Measurements from ENCODE around the gene SLC2A13. TPM values are rescaled to one million over a fixed set of nuclear protein-coding genes. Genes with fewer than 3 reads are reported as not detected.

SLC2A13 gene
- total RNA-seq, 2 donors from 2014 or later, result 5.9 to 13.7 TPM

DNA sequence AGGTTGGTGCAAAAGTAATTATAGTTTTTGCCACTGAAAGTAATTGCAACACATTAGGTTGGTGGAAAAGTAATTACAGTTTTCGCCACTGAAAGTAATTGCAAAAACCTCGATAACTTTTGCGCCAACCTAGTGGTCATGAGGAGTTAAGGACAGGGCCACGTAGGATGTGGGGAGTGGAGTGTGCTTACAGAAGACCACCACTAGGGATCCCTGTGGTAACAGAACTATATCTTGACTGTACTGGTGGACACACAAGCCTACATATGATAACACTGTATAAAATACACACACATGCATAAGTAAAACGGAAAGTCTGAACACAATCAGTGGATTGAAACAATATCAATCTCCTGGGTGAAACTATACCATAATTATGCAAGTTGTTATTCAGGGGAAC, 298.8 kb downstream of the SLC2A13 start:
- TF ChIP-seq POLR2A (IDR thresholded peaks at IDR 0.05) (no peak), POLR2AphosphoS5 (IDR thresholded peaks at IDR 0.05) (no peak)
- TF ChIP-seq, protein P1, sequence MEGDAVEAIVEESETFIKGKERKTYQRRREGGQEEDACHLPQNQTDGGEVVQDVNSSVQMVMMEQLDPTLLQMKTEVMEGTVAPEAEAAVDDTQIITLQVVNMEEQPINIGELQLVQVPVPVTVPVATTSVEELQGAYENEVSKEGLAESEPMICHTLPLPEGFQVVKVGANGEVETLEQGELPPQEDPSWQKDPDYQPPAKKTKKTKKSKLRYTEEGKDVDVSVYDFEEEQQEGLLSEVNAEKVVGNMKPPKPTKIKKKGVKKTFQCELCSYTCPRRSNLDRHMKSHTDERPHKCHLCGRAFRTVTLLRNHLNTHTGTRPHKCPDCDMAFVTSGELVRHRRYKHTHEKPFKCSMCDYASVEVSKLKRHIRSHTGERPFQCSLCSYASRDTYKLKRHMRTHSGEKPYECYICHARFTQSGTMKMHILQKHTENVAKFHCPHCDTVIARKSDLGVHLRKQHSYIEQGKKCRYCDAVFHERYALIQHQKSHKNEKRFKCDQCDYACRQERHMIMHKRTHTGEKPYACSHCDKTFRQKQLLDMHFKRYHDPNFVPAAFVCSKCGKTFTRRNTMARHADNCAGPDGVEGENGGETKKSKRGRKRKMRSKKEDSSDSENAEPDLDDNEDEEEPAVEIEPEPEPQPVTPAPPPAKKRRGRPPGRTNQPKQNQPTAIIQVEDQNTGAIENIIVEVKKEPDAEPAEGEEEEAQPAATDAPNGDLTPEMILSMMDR (IDR thresholded peaks at IDR 0.05), result no peak
- Histone ChIP-seq H3K27me3 (replicated peaks; ENCODE audit: insufficient read depth) (no peaks in the 10 kb centered on the region), H3K4me3 (no peak overlapping the region), H3K36me3 (no peaks in the 10 kb centered on the region), H3K27ac (no peak overlapping the region), H3K9me3 (no peaks in the 10 kb centered on the region), H3K4me1 (replicated peaks) (no peaks in the 10 kb centered on the region)
- no peak for DNase-seq (ENCODE audit: low spot score)
- intact Hi-C loops (cut with DNase I), result no loop called here
- 90% methylated on average over 5 of the region's 5 CpGs for WGBS

DNA sequence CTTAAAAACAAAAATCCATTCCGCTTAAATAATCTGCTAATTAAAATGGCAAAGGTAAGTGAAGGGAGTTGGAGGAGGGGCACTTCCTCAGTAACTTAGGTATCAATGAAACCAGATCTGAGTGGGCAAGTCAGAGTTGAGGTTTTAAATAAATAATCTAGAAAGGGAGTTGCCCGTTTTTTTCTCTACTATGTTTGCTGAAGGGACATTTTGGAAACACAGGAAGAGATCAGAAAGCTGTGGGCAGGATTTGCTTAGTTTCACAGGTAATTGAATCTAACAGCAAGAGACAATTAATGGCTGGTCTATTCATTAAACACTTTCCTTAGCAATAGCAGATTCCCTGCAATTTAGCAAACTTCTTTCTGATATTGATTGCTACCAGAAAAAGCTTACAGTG, 300.2 kb downstream of the SLC2A13 start:
- no peaks in the 10 kb centered on the region for H3K4me1 ChIP-seq (replicated peaks)
- H3K9me3 ChIP-seq, result no peaks in the 10 kb centered on the region
- DNase-seq (ENCODE audit: low spot score), result no peak
- no peak overlapping the region for H3K4me3 ChIP-seq
- TF ChIP-seq, protein P1 (IDR thresholded peaks at IDR 0.05), result no peak
- no peak for TF ChIP-seq POLR2AphosphoS5 (IDR thresholded peaks at IDR 0.05)
- no peak for TF ChIP-seq POLR2A (IDR thresholded peaks at IDR 0.05)
- intact Hi-C loops (cut with DNase I), result no loop called here
- H3K36me3 ChIP-seq, result no peaks in the 10 kb centered on the region
- 48% methylated on average over 2 of the region's 2 CpGs for WGBS
- no peaks in the 10 kb centered on the region for H3K27me3 ChIP-seq (replicated peaks; ENCODE audit: insufficient read depth)
- H3K27ac ChIP-seq, result no peak overlapping the region

DNA sequence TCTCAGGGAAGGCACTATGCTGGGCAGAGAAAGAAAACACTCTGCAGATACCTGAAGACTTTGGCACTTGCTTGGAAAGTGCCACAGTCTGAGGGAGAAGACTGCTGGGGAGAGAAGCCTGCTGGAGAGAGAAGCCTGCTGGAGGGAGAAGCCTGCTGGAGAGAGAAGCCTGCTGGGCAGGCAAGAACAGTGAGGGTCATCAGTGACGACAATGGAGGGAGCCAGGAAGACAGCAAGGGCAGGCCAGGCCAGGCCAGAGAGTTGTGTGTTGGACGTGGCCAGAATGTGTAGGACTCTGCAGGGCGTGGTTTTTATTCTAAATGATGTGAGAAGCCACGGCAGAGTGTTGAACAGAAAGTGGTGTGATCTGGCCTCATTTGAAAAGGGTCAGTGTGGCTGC, 301.0 kb downstream of the SLC2A13 start:
- Histone ChIP-seq H3K4me3 (no peak overlapping the region), H3K36me3 (no peaks in the 10 kb centered on the region), H3K27ac (no peak overlapping the region), H3K9me3 (no peaks in the 10 kb centered on the region), H3K27me3 (replicated peaks; ENCODE audit: insufficient read depth) (no peaks in the 10 kb centered on the region), H3K4me1 (replicated peaks) (no peaks in the 10 kb centered on the region)
- WGBS, result 73% methylated on average over 4 of the region's 4 CpGs
- intact Hi-C loops (cut with DNase I), result no loop called here
- no peak for TF ChIP-seq POLR2A (IDR thresholded peaks at IDR 0.05)
- DNase-seq (ENCODE audit: low spot score), result no peak

DNA sequence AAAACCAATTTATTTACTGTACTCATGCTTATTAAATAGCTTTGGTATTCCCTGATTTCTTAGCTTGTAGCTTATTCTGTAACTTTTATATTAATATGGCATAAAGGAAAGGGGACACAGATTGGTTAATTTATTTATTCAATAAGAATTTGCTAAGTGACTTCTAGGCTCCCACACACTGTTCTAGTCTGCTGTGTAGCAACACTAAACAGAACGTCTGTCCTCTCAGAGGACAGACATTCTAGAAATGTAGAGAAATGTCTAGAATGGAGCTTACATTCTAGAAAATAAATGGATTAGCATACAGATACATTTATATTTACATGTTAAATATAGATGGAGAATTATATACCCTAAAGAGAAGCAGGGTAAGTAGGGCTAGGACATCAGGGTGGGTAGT, 301.4 kb downstream of the SLC2A13 start:
- DNase-seq (ENCODE audit: low spot score), result no peak
- 80% methylated on average over 1 of the region's 1 CpG for WGBS
- intact Hi-C loops (cut with DNase I), result no loop called here

DNA sequence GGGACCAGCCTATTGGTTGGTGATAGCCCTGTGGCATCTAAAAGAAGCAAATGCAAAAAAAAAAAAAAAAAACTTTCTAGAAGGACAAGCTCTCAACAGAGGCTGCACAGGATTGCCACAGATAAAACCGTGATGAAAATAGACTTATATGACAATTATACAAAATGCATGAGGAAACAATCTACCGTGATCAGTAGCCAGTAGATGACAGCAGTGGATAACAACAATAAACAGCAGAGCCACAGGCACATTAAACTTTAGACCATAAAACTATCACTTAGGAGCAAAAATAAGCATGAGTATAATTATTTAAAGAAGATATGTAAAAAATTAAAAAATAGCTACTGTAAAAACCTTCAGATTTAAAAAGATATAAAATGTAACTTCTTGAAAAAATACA, 302.7 kb downstream of the SLC2A13 start:
- intact Hi-C loops (cut with DNase I), result no loop called here
- Histone ChIP-seq H3K27me3 (replicated peaks; ENCODE audit: insufficient read depth) (no peaks in the 10 kb centered on the region), H3K9me3 (no peaks in the 10 kb centered on the region), H3K4me1 (replicated peaks) (no peaks in the 10 kb centered on the region), H3K4me3 (no peak overlapping the region), H3K36me3 (no peaks in the 10 kb centered on the region), H3K27ac (no peak overlapping the region)
- no peak for DNase-seq (ENCODE audit: low spot score)
- TF ChIP-seq, protein P1 (IDR thresholded peaks at IDR 0.05), result peak in 1 of 4 experiments; percentile 15
- no peak for TF ChIP-seq POLR2A (IDR thresholded peaks at IDR 0.05)
- WGBS, result 22% methylated on average over 2 of the region's 2 CpGs

More for the DNA sequence above, 301.4 kb downstream of the SLC2A13 start:
- Histone ChIP-seq H3K27me3 (replicated peaks; ENCODE audit: insufficient read depth) (no peaks in the 10 kb centered on the region), H3K27ac (no peak overlapping the region), H3K9me3 (no peaks in the 10 kb centered on the region), H3K4me1 (replicated peaks) (no peaks in the 10 kb centered on the region), H3K4me3 (no peak overlapping the region), H3K36me3 (no peaks in the 10 kb centered on the region)
- TF ChIP-seq POLR2A (IDR thresholded peaks at IDR 0.05), result no peak
- no peak for TF ChIP-seq POLR2AphosphoS5 (IDR thresholded peaks at IDR 0.05)

DNA sequence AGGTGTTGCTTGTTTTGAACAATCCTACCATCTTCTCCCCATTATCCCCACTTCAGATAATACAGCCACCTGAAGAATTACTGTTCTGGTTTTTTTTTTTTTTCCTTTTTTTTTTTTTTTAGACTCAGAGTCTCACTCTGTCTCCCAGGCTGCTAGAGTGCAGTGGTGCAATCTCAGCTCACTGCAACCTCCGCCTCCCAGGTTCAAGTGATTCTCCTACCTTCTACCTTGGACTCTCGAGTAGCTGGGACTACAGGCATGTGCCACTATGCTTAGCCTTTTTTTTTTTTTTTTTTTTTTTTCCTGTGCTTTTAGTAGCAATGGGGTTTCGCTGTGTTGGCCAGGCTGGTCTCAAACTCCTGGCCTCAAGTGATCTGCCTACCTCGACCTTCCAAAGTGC, 306.9 kb downstream of the SLC2A13 start:
- TF ChIP-seq, protein P1 (IDR thresholded peaks at IDR 0.05), result no peak
- TF ChIP-seq POLR2A (IDR thresholded peaks at IDR 0.05) (no peak), POLR2AphosphoS5 (IDR thresholded peaks at IDR 0.05) (no peak)
- Histone ChIP-seq H3K36me3 (no peaks in the 10 kb centered on the region), H3K4me1 (replicated peaks) (no peaks in the 10 kb centered on the region), H3K27me3 (replicated peaks; ENCODE audit: insufficient read depth) (no peaks in the 10 kb centered on the region), H3K27ac (no peak overlapping the region), H3K4me3 (no peak overlapping the region), H3K9me3 (no peaks in the 10 kb centered on the region)
- no peak for DNase-seq (ENCODE audit: low spot score)
- 96% methylated on average over 4 of the region's 4 CpGs for WGBS
- intact Hi-C loops (cut with DNase I), result no loop called here
